ENCODE data around the gene ADGB.
"Not testable (repeated sequence)": the region's sequence is repeated elsewhere in the genome, so short reads cannot be mapped to it uniquely, and the experiment has no call there.

Gene ADGB

GRCh38 chr6:146553377-146554135 lies 45.2 kb upstream of the ADGB start:
- Histone ChIP-seq H3K27ac (replicated peaks) (no peak overlapping the region), H3K4me3 (replicated peaks; ENCODE audit: insufficient read depth, low read length) (no peak overlapping the region), H3K27me3 (ENCODE audit: insufficient read depth, poor library complexity, severe bottlenecking) (no peaks in the 10 kb centered on the region)
- no peak for TF ChIP-seq SPI1 (IDR thresholded peaks at IDR 0.05; ENCODE audit: borderline replicate concordance, low read depth)
- no peak for TF ChIP-seq POLR2AphosphoS5 (IDR thresholded peaks at IDR 0.05; ENCODE audit: low read depth)
- TF ChIP-seq REST (IDR thresholded peaks at IDR 0.05; ENCODE audit: insufficient replicate concordance, low read depth), result no peak
- no peak for TF ChIP-seq CTCF (IDR thresholded peaks at IDR 0.05; ENCODE audit: insufficient read depth, low read length)
- no peak for TF ChIP-seq GABPA (IDR thresholded peaks at IDR 0.05; ENCODE audit: low read depth)
- no peak for DNase-seq (ENCODE audit: low read depth in 1 of 2, low spot score in 1 of 2)

GRCh38 chr6:146560607-146561006 lies 38.2 kb upstream of the ADGB start:
- H3K27me3 ChIP-seq (ENCODE audit: insufficient read depth, poor library complexity, severe bottlenecking), result no peaks in the 10 kb centered on the region
- H3K27ac ChIP-seq (replicated peaks), result no peak overlapping the region
- no peak overlapping the region for H3K4me3 ChIP-seq (replicated peaks; ENCODE audit: insufficient read depth, low read length)
- no peak for DNase-seq (ENCODE audit: low read depth in 1 of 2, low spot score in 1 of 2)
- TF ChIP-seq POLR2AphosphoS5 (IDR thresholded peaks at IDR 0.05; ENCODE audit: low read depth) (no peak), SPI1 (IDR thresholded peaks at IDR 0.05; ENCODE audit: borderline replicate concordance, low read depth) (peak; percentile 78)

- H3K27me3 ChIP-seq (ENCODE audit: insufficient read depth, poor library complexity, severe bottlenecking); H3K27ac ChIP-seq (replicated peaks); H3K4me3 ChIP-seq (replicated peaks; ENCODE audit: insufficient read depth, low read length); DNase-seq (ENCODE audit: low read depth in 1 of 2, low spot score in 1 of 2): not testable (repeated sequence)
Observed at GRCh38 chr6:146566661-146567060, 32.1 kb upstream of the ADGB start.

GRCh38 chr6:146568619-146569018 lies 30.2 kb upstream of the ADGB start:
- H3K27ac ChIP-seq (replicated peaks); H3K27me3 ChIP-seq (ENCODE audit: insufficient read depth, poor library complexity, severe bottlenecking); DNase-seq (ENCODE audit: low read depth in 1 of 2, low spot score in 1 of 2); H3K4me3 ChIP-seq (replicated peaks; ENCODE audit: insufficient read depth, low read length): not testable (repeated sequence)

GRCh38 chr6:146574211-146574610 lies 24.6 kb upstream of the ADGB start:
- H3K27ac ChIP-seq (replicated peaks), result no peak overlapping the region
- H3K4me3 ChIP-seq (replicated peaks; ENCODE audit: insufficient read depth, low read length), result no peak overlapping the region
- TF ChIP-seq POLR2AphosphoS5 (IDR thresholded peaks at IDR 0.05; ENCODE audit: low read depth), result no peak
- peak; percentile 81 for TF ChIP-seq SPI1 (IDR thresholded peaks at IDR 0.05; ENCODE audit: borderline replicate concordance, low read depth)
- no peak for TF ChIP-seq GABPA (IDR thresholded peaks at IDR 0.05; ENCODE audit: low read depth)
- H3K27me3 ChIP-seq (ENCODE audit: insufficient read depth, poor library complexity, severe bottlenecking), result no peaks in the 10 kb centered on the region
- DNase-seq (ENCODE audit: low read depth in 1 of 2, low spot score in 1 of 2), result no peak

- DNase-seq (ENCODE audit: low read depth in 1 of 2, low spot score in 1 of 2), result no peak
- H3K4me3 ChIP-seq (replicated peaks; ENCODE audit: insufficient read depth, low read length), result no peak overlapping the region
- TF ChIP-seq GABPA (IDR thresholded peaks at IDR 0.05; ENCODE audit: low read depth), result no peak
- no peak for TF ChIP-seq REST (IDR thresholded peaks at IDR 0.05; ENCODE audit: insufficient replicate concordance, low read depth)
- no peak for TF ChIP-seq POLR2AphosphoS5 (IDR thresholded peaks at IDR 0.05; ENCODE audit: low read depth)
- TF ChIP-seq SPI1 (IDR thresholded peaks at IDR 0.05; ENCODE audit: borderline replicate concordance, low read depth), result no peak
- no peak for TF ChIP-seq CTCF (IDR thresholded peaks at IDR 0.05; ENCODE audit: insufficient read depth, low read length)
- no peaks in the 10 kb centered on the region for H3K27me3 ChIP-seq (ENCODE audit: insufficient read depth, poor library complexity, severe bottlenecking)
- H3K27ac ChIP-seq (replicated peaks), result no peak overlapping the region
Observed at GRCh38 chr6:146578054-146578453, 20.7 kb upstream of the ADGB start.
